Measurements from ENCODE around the gene C2orf15.
A peak's percentile ranks its signal among the peaks of the same experiment; 100 is the strongest.

The C2orf15 gene

GRCh38 chr2:99169534-99169933 is 28.0 kb downstream of the C2orf15 start:
- TF ChIP-seq CTCF (IDR thresholded peaks at IDR 0.05; ENCODE audit: insufficient read depth, low read length, poor library complexity, severe bottlenecking), result no peak
- DNase-seq (ENCODE audit: extremely low read depth, insufficient read length), result no peak
- Histone ChIP-seq H3K4me3 (replicated peaks; ENCODE audit: low read depth, low read length) (no peak overlapping the region), H3K36me3 (ENCODE audit: control insufficient read depth, insufficient read depth, low read length) (peaks cover 8% of the 10 kb centered on the region), H3K27me3 (replicated peaks; ENCODE audit: control insufficient read depth, insufficient read depth, low read length) (no peaks in the 10 kb centered on the region)

- Histone ChIP-seq H3K27me3 (replicated peaks; ENCODE audit: control insufficient read depth, insufficient read depth, low read length) (no peaks in the 10 kb centered on the region), H3K4me3 (replicated peaks; ENCODE audit: low read depth, low read length) (no peak overlapping the region), H3K36me3 (ENCODE audit: control insufficient read depth, insufficient read depth, low read length) (peaks cover 7% of the 10 kb centered on the region)
- no peak for TF ChIP-seq CTCF (IDR thresholded peaks at IDR 0.05; ENCODE audit: insufficient read depth, low read length, poor library complexity, severe bottlenecking)
- DNase-seq (ENCODE audit: extremely low read depth, insufficient read length), result no peak
Observed at GRCh38 chr2:99171377-99172140, 30.1 kb downstream of the C2orf15 start.

- DNase-seq (ENCODE audit: extremely low read depth, insufficient read length), result peak; percentile 89
- peak within 1 kb of the TSS; percentile 99 for H3K4me3 ChIP-seq (replicated peaks; ENCODE audit: low read depth, low read length)
- TF ChIP-seq CTCF (IDR thresholded peaks at IDR 0.05; ENCODE audit: insufficient read depth, low read length, poor library complexity, severe bottlenecking), result no peak
- H3K36me3 ChIP-seq (ENCODE audit: control insufficient read depth, insufficient read depth, low read length), result no peaks in the 10 kb centered on the region
- no peaks in the 10 kb centered on the region for H3K27me3 ChIP-seq (replicated peaks; ENCODE audit: control insufficient read depth, insufficient read depth, low read length)
Observed at GRCh38 chr2:99180755-99181623, 39.5 kb downstream of the C2orf15 start, which contains the start of the genes MITD1 and MRPL30. MITD1 (minus strand) TSS chr2:99181058; CDS start chr2:99180981, 77 bp downstream. MRPL30 (plus strand) TSS chr2:99181184; CDS start chr2:99186204, 5,020 bp downstream.

- no peaks in the 10 kb centered on the region for H3K27me3 ChIP-seq (replicated peaks; ENCODE audit: control insufficient read depth, insufficient read depth, low read length)
- H3K4me3 ChIP-seq (replicated peaks; ENCODE audit: low read depth, low read length), result peak overlapping the region; percentile 99
- H3K36me3 ChIP-seq (ENCODE audit: control insufficient read depth, insufficient read depth, low read length), result no peaks in the 10 kb centered on the region
- TF ChIP-seq CTCF (IDR thresholded peaks at IDR 0.05; ENCODE audit: insufficient read depth, low read length, poor library complexity, severe bottlenecking), result no peak
- no peak for DNase-seq (ENCODE audit: extremely low read depth, insufficient read length)
Observed at GRCh38 chr2:99181624-99182000, 40.1 kb downstream of the C2orf15 start.

GRCh38 chr2:99183025-99183424 is 41.5 kb downstream of the C2orf15 start:
- Histone ChIP-seq H3K27me3 (replicated peaks; ENCODE audit: control insufficient read depth, insufficient read depth, low read length) (no peaks in the 10 kb centered on the region), H3K36me3 (ENCODE audit: control insufficient read depth, insufficient read depth, low read length) (peaks cover 1% of the 10 kb centered on the region), H3K4me3 (replicated peaks; ENCODE audit: low read depth, low read length) (no peak overlapping the region)
- DNase-seq (ENCODE audit: extremely low read depth, insufficient read length), result no peak
- no peak for TF ChIP-seq CTCF (IDR thresholded peaks at IDR 0.05; ENCODE audit: insufficient read depth, low read length, poor library complexity, severe bottlenecking)
